ENCODE results near the gene SBNO1. TPM values are rescaled to one million over a fixed set of nuclear protein-coding genes. Genes with fewer than 3 reads are reported as not detected.

SBNO1 gene
- total RNA-seq, 4 donors from 2014 or later: 19.2 to 26.2 (median 21.4) TPM

GRCh38 chr12:123293178-123293760, 71.4 kb downstream of the SBNO1 start:
- TF ChIP-seq, protein P1, sequence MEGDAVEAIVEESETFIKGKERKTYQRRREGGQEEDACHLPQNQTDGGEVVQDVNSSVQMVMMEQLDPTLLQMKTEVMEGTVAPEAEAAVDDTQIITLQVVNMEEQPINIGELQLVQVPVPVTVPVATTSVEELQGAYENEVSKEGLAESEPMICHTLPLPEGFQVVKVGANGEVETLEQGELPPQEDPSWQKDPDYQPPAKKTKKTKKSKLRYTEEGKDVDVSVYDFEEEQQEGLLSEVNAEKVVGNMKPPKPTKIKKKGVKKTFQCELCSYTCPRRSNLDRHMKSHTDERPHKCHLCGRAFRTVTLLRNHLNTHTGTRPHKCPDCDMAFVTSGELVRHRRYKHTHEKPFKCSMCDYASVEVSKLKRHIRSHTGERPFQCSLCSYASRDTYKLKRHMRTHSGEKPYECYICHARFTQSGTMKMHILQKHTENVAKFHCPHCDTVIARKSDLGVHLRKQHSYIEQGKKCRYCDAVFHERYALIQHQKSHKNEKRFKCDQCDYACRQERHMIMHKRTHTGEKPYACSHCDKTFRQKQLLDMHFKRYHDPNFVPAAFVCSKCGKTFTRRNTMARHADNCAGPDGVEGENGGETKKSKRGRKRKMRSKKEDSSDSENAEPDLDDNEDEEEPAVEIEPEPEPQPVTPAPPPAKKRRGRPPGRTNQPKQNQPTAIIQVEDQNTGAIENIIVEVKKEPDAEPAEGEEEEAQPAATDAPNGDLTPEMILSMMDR (IDR thresholded peaks at IDR 0.05; ENCODE audit: low read depth): no peak

- TF ChIP-seq, protein P1 (IDR thresholded peaks at IDR 0.05; ENCODE audit: low read depth): no peak
Observed at GRCh38 chr12:123289911-123290310, 74.7 kb downstream of the SBNO1 start.

DNA sequence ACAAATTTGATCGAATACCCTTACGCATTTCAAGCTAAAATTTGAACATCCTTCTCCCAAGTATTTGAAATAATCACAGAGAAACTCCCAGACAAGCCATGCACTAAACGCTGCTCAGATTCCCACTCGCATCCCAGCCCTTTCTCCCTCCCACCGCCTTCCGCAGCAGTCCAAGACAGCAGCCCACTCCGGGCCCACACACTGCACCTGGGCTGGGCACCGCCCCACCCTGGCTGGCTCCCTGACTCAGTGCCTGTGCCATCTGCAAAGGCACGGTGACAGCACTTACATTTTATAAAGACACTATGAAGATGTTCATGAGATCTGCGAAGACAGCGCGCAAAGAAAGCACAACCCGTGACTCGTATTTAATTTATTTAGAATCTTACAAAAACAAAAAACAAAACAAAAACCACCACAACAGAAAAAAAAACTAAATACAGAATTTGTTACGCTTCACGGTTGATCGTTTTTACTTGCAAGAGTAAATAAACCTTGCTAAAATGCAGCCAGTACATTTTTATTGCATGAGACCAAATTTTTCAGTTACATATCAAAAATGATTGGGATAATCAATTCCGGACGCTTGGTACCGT, 75.8 kb downstream of the SBNO1 start:
- TF ChIP-seq, protein P1 (IDR thresholded peaks at IDR 0.05; ENCODE audit: low read depth): no peak

DNA sequence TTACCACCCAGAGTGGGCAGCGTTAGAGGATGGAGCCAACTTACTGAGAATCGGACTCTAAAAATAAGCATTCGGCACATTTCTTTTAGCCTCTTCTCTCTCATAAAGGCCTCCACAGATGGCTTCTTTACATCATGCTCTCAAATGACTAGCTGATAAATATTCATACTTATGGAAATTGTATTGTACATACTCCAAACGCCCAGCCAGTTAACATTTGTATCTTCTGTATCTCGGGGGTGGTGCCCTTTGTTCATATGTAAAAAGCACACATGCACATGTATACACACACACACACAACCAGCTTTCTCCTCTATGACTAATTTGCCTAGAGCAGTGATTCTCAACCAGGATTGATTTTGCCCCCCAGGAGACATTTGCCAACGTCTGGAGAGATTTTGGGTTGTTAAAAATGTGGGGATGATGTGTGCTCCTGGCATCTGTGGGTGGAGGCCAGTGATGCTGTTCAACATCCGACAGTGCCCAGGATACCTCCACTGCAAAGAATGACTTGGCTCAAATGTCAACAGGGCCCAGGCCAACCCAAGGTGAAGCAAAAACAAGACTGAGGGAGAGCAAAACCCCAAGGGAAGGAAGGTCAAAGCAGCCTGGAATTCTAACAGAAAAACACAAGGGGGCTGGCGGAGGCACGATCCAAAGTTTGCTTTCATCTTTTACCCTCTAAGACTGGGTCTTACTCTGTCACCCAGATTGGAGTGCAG, 77.8 kb downstream of the SBNO1 start:
- TF ChIP-seq, protein P1 (IDR thresholded peaks at IDR 0.05; ENCODE audit: low read depth): no peak

GRCh38 chr12:123284669-123285068, 80.0 kb downstream of the SBNO1 start:
- TF ChIP-seq, protein P1 (IDR thresholded peaks at IDR 0.05; ENCODE audit: low read depth): no peak

GRCh38 chr12:123283461-123283860, 81.2 kb downstream of the SBNO1 start:
- TF ChIP-seq, protein P1 (IDR thresholded peaks at IDR 0.05; ENCODE audit: low read depth): no peak

GRCh38 chr12:123282111-123282510, 82.5 kb downstream of the SBNO1 start:
- TF ChIP-seq, protein P1 (IDR thresholded peaks at IDR 0.05; ENCODE audit: low read depth): no peak
